ENCODE results near the gene FNDC5. TPM values are rescaled to one million over a fixed set of nuclear protein-coding genes. Genes with fewer than 3 reads are reported as not detected.

FNDC5 gene
- total and polyA plus RNA-seq, 12 donors: 12.4 to 130 (median 73.5) TPM

- intact Hi-C loops (cut with DNase I): loop anchor here in 1 of 10 donors (10.0 kb wide), 1 partner anchor 271 kb away; the partner anchor contains the start of gene AZIN2
- Histone ChIP-seq H3K27me3 (no peaks in the 10 kb centered on the region), H3K4me1 (peaks cover 3 to 56% (median 37%) of the 10 kb centered on the region in 9 donors), H3K36me3 (peaks cover 0 to 37% (median 5%) of the 10 kb centered on the region in 9 donors), H3K27ac (no peak overlapping the region), H3K9me3 (no peaks in the 10 kb centered on the region), H3K4me3 (no peak overlapping the region)
- 83 to 85% methylated on average over 11 of the region's 11 CpGs for WGBS, 2 donors
- no peak for TF ChIP-seq CTCF (IDR thresholded peaks at IDR 0.05)
- ATAC-seq: no peak
- DNase-seq: no peak
Measured at GRCh38 chr1:32813941-32814739, 56.6 kb downstream of the FNDC5 start.

Other genes with a start within 250 kb of the FNDC5 start
- 10 to 100 TPM; 27.5 to 45.1 (median 32.6) TPM for gene ZBTB8OS, start 220.4 kb downstream of the FNDC5 start, total RNA-seq
- 10 to 100 TPM; 54.7 to 65.0 TPM for gene ZBTB8OS, start 220.4 kb downstream of the FNDC5 start, polyA plus RNA-seq
- 100 to 1,000 TPM in 8 of 10 donors, 10 to 100 TPM in 2; 86.6 to 119 (median 110) TPM for gene RBBP4, start 219.7 kb downstream of the FNDC5 start, total RNA-seq
- 10 to 100 TPM; 17.9 to 50.7 TPM for gene RBBP4, start 219.7 kb downstream of the FNDC5 start, polyA plus RNA-seq
- gene SYNC, start 168.1 kb downstream of the FNDC5 start, total RNA-seq: 10 to 100 TPM in 9 of 10 donors, 1 to 10 TPM in 1; 9.9 to 27.8 (median 17.7) TPM
- gene SYNC, start 168.1 kb downstream of the FNDC5 start, polyA plus RNA-seq: 10 to 100 TPM in 1 of 2 donors, 1 to 10 TPM in 1; 2.7 to 10.5 TPM
- 10 to 100 TPM; 26.2 to 48.5 (median 31.0) TPM for gene YARS1, start 53.6 kb downstream of the FNDC5 start, total RNA-seq
- 10 to 100 TPM; 20.5 to 48.5 TPM for gene YARS1, start 53.6 kb downstream of the FNDC5 start, polyA plus RNA-seq
- 10 to 100 TPM in 8 of 10 donors, 1 to 10 TPM in 2; 9.2 to 18.0 (median 11.5) TPM for gene S100PBP, start 53.3 kb downstream of the FNDC5 start, total RNA-seq
- 10 to 100 TPM in 1 of 2 donors, 1 to 10 TPM in 1; 3.7 to 19.2 TPM for gene S100PBP, start 53.3 kb downstream of the FNDC5 start, polyA plus RNA-seq
- gene HPCA, start 15.6 kb upstream of the FNDC5 start, total RNA-seq: not detected
- not detected for gene HPCA, start 15.6 kb upstream of the FNDC5 start, polyA plus RNA-seq
- gene TMEM54, start 30.5 kb upstream of the FNDC5 start, total RNA-seq: 10 to 100 TPM in 7 of 10 donors, 1 to 10 TPM in 3; 4.5 to 22.5 (median 10.8) TPM
- gene TMEM54, start 30.5 kb upstream of the FNDC5 start, polyA plus RNA-seq: 10 to 100 TPM in 1 of 2 donors, 1 to 10 TPM in 1; 8.4 to 18.2 TPM
- gene RNF19B, start 93.9 kb upstream of the FNDC5 start, total RNA-seq: 10 to 100 TPM; 10.2 to 36.9 (median 13.8) TPM
- gene RNF19B, start 93.9 kb upstream of the FNDC5 start, polyA plus RNA-seq: 1 to 10 TPM; 1.1 to 7.0 TPM
- gene AK2, start 166.0 kb upstream of the FNDC5 start, total RNA-seq: 100 to 1,000 TPM in 9 of 10 donors, 10 to 100 TPM in 1; 93.3 to 154 (median 111) TPM
- gene AK2, start 166.0 kb upstream of the FNDC5 start, polyA plus RNA-seq: 100 to 1,000 TPM; 175 to 305 TPM
- gene AZIN2, start 210.2 kb upstream of the FNDC5 start, total RNA-seq: 1 to 10 TPM; 1.5 to 6.9 (median 3.1) TPM
- gene AZIN2, start 210.2 kb upstream of the FNDC5 start, polyA plus RNA-seq: 1 to 10 TPM; 1.1 to 1.2 TPM

All from heart right ventricle (tissue), 16 donors.